GM19397 (cell line): Measurements from ENCODE around the gene CFAP20.

ENCODE experiments used
- ATAC-seq: cut with Tn5 transposase; IDR thresholded peaks from one replicate; pipeline ENCODE4 v1.9.1; 2021; ENCODE audit warnings: mild to moderate bottlenecking, moderate library complexity; ENCODE audit not compliant: unreplicated experiment

Gene CFAP20

DNA sequence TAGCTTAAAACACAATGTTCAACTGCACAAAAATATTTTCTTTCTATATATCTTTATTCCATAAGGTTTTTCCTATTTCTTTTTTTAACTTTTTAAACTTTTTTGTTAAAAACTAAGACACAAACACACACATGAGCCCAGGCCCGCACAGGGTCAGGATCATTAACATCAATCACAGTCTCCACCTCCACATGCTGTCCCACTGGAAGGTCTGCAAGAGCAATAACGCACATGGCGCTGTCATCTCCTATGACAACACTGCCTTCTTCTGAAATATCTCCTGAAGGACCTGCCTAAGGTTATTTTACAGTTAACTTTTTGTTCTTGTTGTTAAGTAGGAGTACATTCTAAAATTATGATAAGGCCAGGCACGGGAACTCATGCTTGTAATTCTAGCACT lies 4.1 kb downstream of the CFAP20 start:
- ATAC-seq = no peak

GRCh38 chr16:58124601-58124915 lies 4.6 kb downstream of the CFAP20 start:
- ATAC-seq = no peak

DNA sequence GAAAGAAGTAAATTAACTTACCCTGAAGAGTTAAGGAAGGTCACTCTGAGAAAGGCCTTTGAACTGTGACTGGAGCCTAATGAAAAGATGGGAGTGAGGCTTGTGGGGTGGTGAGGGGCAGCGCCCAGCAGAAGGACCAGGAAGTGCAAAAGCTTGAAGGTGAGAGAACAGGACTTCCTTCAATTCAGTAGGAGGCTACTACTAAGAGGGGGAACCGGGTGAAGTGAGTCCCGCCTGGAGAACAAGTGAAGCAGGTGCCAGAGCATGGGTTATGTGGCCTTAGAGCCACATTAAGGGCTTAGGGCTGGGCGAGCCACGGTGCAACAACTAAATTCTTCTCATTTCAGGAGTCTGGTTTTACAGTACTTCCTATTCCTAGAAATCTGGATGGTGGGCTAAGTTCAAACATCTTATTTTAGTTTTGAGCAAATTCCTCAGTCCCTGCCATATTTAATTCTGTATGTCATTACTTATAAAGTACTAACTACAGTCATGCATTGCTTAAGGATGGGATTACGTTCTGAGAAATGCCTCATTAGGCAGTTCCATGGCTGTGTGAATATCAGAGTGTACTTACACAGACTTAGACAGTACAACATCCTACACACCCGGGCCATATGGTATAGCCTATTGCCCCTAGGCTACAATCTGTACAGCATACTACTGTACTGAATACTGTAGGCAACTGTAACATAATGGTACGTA lies 5.1 kb downstream of the CFAP20 start:
- ATAC-seq = no peak

DNA sequence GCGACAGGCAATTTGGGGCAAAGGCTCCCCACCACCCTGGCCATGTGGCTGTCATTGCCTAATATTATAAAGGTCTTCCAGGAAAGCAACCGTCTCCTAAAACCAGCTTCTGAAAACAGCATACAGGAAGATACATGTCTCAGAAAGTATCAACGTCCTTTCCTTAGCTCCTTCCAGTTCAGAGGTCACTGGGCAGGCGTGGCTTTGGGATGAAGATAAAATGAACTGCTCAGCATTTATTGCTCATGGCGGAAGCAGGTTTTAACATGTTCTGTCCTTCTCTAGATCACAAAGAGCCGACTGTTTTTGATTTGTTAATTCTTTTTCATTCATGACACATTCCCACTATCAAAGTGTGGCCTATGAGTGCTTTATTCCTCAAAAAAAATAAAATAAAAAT lies 8.0 kb downstream of the CFAP20 start:
- ATAC-seq = no peak

GRCh38 chr16:58120234-58120633 lies 8.9 kb downstream of the CFAP20 start:
- ATAC-seq = no peak

- ATAC-seq = no peak
Measured at GRCh38 chr16:58119509-58119845, 9.7 kb downstream of the CFAP20 start.

GRCh38 chr16:58118801-58119508 lies 10.2 kb downstream of the CFAP20 start:
- no peak for ATAC-seq

GRCh38 chr16:58116529-58116928 lies 12.7 kb downstream of the CFAP20 start:
- ATAC-seq = no peak

DNA sequence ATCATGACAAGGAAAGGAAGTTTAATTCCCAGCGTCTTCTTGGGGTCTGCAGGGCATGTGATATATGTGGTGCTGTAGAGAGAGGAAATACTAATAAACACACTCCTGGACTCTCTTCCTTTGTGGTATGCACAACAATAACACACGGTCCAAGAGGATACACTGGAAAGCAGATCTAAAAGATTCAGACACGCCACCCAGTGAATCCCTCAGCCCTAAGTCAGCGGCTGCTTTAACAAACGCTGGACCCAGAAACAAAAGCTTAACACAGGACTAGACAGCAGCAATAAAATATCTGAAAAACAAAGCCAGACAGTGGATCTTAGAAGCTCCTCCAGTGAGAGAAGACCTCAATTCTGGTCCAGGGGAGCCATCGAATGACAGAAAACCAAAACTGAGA lies 13.1 kb downstream of the CFAP20 start:
- no peak for ATAC-seq

DNA sequence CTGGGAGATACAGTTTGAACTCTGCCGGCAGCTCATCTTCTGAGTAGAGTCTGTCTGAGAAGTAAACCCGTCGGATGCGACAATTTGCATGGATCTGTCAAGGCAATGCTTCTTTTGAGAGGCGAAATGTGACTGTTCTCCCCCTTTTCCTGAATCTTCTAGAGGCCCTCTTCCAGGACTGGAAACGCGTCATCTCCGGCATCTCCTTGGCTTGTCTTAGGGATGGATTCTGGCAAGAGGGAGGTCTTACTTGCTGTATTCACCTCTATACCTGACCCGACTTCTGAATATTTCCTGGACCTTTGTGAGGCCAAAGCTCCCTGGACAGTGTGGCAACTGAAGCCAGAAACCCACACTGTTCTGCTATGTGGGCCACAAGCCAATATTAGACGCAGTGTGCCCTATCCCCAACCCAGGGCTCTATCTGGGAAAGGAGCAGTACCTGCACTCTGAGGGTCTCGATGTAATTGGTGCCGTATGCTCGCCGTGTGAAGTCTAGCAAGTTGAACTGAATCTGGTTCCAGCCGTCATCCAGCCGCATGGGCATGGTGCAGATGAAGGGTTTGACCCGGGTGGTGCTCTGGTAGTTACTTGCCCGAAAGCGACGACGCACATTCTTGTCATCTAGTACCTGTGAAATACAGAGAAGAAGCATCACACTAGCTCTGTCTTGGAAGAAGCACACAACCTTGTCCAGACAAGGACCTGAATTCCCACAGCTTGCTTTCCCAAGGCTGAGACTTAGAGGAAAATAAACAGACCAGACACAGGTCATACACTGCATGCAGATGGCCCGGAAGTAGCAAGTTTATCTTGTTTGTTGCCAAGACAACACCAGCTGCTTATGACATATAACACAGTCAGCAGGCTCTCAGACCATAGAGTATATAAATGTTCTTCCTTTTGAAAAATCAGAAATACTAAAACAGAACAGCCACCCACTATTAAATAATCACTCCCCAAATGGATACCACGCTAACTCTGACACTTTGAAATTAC lies 14.1 kb downstream of the CFAP20 start:
- no peak for ATAC-seq

DNA sequence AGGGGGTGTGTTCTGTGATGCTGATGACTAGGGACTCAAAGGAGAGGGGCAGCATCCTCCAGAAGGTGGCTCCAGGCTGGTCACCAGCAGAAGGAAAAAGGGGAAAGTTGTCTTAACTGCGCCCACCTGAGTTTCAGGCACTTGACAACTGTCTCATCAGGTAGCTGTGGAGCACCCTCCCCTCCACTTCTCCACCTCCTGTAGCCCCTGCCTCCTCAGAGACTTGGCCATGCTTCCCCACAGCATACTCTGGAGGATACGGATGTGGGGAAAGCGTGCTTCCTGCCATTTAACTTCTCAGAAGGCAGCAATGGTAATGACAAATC lies 17.9 kb downstream of the CFAP20 start:
- ATAC-seq = no peak

DNA sequence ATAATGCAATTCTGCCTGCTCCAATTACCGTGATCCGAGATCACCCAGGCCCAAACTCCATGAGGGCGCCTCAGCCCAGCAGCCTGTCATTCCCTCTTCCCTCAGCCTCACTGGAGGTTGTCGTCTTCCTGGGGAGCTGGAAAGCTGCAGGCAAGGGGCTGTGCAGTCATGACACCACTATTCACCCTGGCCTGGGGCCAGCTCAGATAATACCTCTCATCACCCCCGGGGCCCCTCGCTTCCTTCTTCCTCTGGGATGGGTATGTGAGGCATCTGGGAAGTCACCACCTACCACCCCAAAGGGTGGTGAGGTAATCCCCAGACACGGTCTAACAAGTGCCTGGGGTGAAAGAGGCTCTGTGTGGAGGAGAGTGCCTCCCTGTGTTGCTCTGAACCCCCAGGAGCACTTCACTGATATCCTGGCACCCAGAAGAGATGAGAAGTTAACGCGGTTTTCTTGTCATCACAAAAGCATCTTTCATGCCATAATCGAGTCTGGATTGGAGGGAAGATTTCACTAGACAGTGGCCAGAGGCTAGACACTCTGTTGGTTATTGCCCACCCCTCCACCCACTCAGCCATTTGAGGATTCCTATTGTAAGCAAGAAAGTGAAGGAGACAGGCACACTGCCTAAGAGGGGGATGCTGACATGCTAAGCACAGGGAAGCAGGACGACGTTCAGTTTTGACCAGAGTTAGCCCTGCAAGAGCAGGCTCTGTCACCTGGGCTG lies 18.4 kb downstream of the CFAP20 start:
- no peak for ATAC-seq

DNA sequence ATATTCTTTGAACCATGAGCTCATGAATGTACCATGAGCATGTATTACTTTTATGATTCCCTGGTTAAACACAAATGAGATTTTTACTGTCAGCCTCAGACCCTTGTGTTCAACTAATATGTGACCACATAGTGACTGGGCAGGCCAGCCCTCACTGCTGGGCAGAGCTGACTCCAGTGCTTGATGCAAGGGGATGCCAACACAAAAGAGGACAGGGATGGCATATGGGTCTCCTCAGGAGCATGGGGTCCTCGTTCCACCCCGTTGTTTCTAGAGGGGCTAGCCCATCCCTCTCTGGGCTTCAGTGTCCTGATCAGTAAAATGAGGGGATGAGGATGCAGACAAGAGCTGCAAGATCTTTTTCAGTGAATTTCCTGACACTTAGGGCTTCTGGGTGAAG lies 19.3 kb downstream of the CFAP20 start:
- no peak for ATAC-seq

GRCh38 chr16:58109330-58109729 lies 19.9 kb downstream of the CFAP20 start:
- no peak for ATAC-seq

DNA sequence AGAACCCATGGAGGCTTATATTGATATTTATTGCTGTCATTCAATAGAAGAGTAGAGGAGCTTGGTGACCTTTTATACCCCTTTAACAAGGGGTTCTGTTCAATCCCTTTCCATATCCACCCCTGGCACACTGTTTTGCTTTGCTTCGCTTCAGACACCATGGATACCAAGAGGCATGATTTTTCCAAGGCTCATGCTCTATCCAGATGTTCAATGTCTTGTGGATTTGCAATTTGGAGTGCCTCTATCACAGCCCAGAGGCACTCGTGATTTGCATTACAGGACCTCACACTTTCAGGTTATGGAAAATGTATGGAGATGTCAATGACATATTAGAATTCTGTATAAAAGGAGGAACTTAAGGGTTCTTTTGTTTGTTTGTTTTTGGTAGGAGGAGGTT lies 21.5 kb downstream of the CFAP20 start:
- no peak for ATAC-seq

DNA sequence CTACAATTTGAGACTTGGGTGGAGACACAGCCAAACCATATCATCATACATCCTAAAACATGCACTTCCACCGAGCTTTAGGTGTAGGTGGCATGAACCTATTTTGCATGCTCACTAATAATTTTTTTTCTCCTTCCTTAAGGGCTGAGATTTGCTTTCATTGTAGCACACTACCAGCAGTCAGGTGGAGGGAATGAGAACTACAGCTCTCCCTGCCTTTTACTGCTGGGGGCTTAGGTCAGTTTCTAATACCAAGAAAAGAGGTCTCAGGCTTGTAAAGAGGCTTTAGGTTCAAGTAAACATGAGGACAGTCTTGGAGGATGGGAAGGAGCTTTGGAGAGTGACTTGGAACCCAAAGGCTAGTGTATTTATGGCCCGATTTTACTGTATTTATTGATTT lies 22.0 kb downstream of the CFAP20 start:
- ATAC-seq = no peak

DNA sequence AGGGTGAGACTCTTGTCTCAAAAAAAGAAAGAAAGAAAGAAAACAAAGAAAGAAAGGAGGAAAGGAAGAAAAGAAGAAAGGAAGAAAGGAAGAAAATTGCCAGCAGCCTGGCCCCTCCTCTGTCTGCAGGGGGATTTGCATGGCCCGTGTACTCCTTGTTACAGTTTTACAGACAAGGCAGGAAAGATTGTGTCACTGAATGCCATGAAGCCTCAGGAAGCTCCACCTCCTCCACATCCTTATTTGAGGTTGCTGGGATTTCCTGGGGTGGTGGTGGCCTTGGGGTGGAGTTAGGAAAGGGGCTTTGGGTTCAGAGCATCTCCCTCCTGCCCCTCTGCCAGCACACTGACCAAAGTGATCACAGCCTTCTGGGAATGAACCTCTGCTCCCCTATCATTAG lies 23.6 kb downstream of the CFAP20 start:
- no peak for ATAC-seq

DNA sequence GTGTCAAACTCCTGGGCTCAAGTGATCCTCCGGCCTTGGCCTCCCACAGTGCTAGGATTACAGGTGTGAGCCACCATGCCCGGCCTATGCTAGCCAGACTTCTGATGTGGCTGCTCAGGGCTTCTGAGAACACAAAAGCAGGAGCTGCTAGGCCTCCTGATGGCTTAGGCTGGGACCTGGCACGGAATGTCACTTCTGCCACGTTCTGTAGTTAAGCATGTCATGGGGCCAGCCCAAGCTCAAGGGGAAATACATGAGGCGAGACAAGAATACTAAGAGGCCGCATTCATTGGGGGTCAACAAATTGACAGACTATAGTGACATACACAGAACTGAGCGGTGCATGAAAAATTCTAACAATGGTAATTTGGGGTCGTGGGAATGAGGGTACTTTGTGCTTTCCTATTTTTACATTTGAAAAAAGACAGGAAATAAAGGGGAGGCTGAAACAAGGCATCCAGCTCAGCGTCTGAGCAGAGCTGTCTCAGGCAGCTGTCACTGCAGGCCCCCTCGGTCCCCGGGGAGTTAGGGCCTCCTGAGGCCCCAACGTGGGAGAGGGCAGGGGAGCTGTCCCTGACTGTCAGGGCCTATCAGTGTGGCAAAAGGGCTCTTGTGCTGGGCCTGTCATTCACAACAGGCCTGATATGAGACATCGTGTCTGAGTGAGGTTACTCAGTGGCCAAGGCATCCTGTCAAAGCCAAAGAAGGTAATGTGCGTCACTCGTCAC lies 26.4 kb downstream of the CFAP20 start:
- peak; percentile 49 for ATAC-seq

- no peak for ATAC-seq
Measured at GRCh38 chr16:58099956-58100300, 29.3 kb downstream of the CFAP20 start.

DNA sequence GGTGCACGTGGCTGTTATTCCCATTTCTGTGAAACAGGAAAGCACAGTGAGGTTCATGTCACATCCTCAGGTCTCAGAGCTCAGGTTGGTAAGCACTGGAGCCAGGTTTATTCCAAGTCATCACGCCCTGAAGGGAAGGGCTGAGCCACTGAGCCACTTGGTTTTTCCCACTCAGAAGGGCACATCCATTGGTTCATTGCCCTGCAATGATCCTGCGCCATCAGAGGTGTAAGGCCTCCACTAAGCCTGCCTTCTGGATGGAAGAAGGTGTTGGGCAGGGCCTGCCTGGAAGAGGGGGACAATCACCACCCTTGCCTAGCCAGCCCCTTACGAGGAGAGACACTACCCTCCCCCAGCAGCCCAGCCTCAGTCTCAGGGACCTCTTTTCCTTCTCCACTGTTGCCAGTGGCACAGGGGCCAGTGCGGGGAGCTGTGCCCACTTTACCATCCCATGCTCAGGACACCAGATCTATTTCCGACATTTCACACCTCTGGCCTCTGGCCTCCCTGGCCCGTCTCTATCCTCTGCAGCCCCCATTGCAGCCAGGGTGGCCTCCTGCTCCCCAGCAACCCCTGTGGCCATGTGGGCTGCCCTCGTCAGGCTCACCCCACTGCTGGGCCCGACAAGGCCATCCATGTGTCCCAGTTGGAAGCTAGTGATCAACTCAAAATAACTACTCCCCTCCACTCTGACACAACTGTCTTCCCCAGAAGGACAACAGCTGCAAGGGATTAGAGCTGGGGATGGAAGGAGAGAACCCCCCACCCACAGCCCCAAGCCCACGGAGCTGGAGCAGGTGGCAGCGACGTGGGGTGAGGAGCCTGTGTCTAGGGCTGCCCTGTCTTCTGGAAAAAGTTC lies 29.9 kb downstream of the CFAP20 start:
- no peak for ATAC-seq
